Skeletal muscle tissue (tissue), 4 donors: ENCODE results near the gene KCND3. TPM values are rescaled to one million over a fixed set of nuclear protein-coding genes. Genes with fewer than 3 reads are reported as not detected.

Source experiments
- H3K27ac ChIP-seq: one replicate; pipeline ENCODE4 v1.7.0; 2013; ENCODE audit warnings: mild to moderate bottlenecking, low read depth, low read length, inconsistent platforms
- H3K27me3 ChIP-seq, 3 donors: one replicate each; pipeline ENCODE4 v1.7.0; 2013; ENCODE audit warnings: low read length in 3 of 3; ENCODE audit not compliant: control insufficient read depth in 3 of 3, insufficient read depth in 3 of 3
- H3K36me3 ChIP-seq, 3 donors: one replicate each; pipeline ENCODE4 v1.7.0; 2013; ENCODE audit warnings: low read length in 3 of 3; ENCODE audit not compliant: control insufficient read depth in 3 of 3, insufficient read depth in 3 of 3
- H3K4me1 ChIP-seq, 3 donors: one replicate each; pipeline ENCODE4 v1.7.0; 2013; ENCODE audit warnings: low read length in 3 of 3, mild to moderate bottlenecking in 3 of 3; ENCODE audit not compliant: control insufficient read depth in 3 of 3, insufficient read depth in 3 of 3
- H3K4me3 ChIP-seq, 3 donors: one replicate each; pipeline ENCODE4 v1.7.0; 2013; ENCODE audit warnings: low read length in 3 of 3
- H3K9ac ChIP-seq, 3 donors: one replicate each; pipeline ENCODE4 v1.7.0; 2013; ENCODE audit warnings: low read length in 3 of 3, mild to moderate bottlenecking in 3 of 3, moderate library complexity in 2 of 3, low read depth in 1 of 3
- H3K9me3 ChIP-seq, 3 donors: one replicate each; pipeline ENCODE4 v1.7.0; 2013; ENCODE audit warnings: low read length in 3 of 3; ENCODE audit not compliant: control insufficient read depth in 3 of 3
- total RNA-seq: library from RNA; depleted of rRNA; stranded (reverse); fragments of >200 nt; gene quantifications from one replicate; pipeline ENCODE4 v1.2.3, GENCODE V29; 2014
- donor health status: Osteomylitis.

KCND3 gene
- total RNA-seq, 1 donor from 2014 or later = 1.0 TPM

DNA sequence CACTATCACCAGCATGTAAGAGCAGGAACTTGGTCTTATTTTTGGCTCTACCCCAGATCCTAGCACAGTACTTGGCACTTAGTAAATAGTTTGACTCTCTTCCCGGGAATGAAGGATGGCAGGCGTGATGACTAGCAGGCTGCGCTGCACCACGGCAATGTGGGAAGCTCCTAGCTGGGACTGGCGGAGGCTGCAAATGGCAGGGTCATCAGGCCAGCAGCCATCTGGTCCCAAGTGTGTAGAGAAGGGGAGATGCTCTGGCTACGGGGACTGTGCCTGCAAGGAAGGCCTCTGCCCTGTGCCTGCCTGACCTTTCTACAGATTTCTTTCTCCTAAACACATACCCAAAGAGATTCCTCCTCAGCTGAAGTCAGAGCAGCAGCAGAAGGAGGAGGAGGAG is 95.0 kb downstream of the KCND3 start:
- H3K27me3 ChIP-seq = peaks cover 0 to 3% (median 2%) of the 10 kb centered on the region in 3 donors
- H3K27ac ChIP-seq = no peak overlapping the region
- no peaks in the 10 kb centered on the region for H3K4me1 ChIP-seq
- peaks cover 0 to 2% (median 0%) of the 10 kb centered on the region in 3 donors for H3K36me3 ChIP-seq
- H3K4me3 ChIP-seq = no peak overlapping the region
- no peak overlapping the region for H3K9ac ChIP-seq
- no peaks in the 10 kb centered on the region for H3K9me3 ChIP-seq

DNA sequence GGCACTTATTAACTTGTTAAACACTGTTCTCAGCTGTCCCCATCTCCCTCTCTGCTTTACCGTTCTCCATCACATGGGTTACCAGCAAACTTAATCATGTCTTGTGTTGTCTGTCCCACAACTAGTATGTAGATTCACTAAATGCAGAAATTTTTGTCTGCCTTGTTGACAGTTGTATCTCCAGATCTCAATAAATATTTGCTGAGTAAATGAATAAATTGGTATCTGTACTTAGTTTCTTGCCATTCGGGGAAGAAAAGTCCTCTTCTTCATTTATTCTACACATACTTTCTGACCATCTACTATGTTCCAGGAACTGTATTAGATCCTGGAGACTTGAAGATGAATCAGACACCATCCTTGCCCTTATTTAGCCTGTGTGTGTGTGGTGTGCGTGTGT is 97.9 kb downstream of the KCND3 start:
- Histone ChIP-seq H3K36me3 (no peaks in the 10 kb centered on the region), H3K9me3 (no peaks in the 10 kb centered on the region), H3K4me1 (peaks cover 0 to under 1% (median 0%) of the 10 kb centered on the region in 3 donors), H3K4me3 (no peak overlapping the region), H3K27ac (no peak overlapping the region), H3K27me3 (peaks cover 0 to 3% (median 2%) of the 10 kb centered on the region in 3 donors), H3K9ac (no peak overlapping the region)

DNA sequence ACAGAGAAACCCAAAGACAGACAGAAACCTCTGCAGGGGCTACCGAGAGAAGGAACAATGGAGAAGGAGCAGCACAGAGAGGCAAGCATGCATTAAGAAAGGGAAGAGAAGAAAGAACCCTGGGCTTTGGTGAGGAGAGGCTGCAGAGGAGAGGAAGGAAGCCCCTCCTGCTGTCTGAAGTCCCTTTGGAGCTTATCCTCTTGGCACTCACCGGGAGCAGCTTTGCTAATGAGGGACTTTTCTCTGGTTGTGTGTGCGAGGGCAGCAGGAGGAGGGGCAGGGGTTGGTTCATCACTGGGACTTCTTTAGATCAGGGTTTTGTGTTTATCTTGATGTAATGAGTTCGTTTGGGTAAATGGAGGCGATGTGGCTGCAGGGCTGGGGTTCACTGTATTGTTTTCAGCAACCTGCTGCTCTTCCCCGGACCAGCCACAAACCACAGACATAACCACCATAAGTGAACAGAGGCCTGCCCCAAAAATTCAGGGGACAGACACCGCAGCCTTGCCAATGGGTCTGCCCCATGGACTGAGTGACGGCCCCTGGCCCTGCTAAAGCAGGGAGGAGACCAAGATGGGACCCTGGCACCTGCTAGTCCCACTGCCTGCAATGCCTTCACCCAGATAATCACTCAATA is 100.6 kb downstream of the KCND3 start:
- Histone ChIP-seq H3K9me3 (no peaks in the 10 kb centered on the region), H3K9ac (no peak overlapping the region), H3K27ac (no peak overlapping the region), H3K27me3 (peaks cover 0 to 2% (median 0%) of the 10 kb centered on the region in 3 donors), H3K36me3 (no peaks in the 10 kb centered on the region), H3K4me3 (no peak overlapping the region), H3K4me1 (peaks cover 0 to 3% (median 3%) of the 10 kb centered on the region in 3 donors)

DNA sequence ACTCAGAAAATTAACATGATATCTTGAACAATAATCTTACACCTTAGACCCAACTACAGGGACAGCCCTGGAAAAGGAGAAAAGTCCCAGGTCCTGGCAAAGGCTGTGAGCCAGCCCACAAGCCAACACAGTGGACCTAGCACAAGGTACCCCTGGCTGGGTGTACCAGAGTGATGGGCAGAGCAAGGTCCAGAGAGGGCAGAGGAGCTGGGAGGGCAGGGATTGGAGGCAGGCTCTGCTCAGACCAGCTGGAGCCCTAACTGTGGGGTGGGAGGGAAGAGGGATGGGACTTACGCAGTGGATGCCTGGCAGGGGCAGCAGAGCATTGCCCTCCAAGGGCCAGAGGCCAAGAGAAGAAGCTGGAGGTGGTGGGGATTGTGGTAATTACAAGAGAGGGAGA is 101.6 kb downstream of the KCND3 start:
- peaks cover 0 to 9% (median 6%) of the 10 kb centered on the region in 3 donors for H3K4me1 ChIP-seq
- H3K9me3 ChIP-seq = no peaks in the 10 kb centered on the region
- H3K4me3 ChIP-seq = no peak overlapping the region
- H3K36me3 ChIP-seq = no peaks in the 10 kb centered on the region
- H3K27ac ChIP-seq = no peak overlapping the region
- no peak overlapping the region for H3K9ac ChIP-seq
- H3K27me3 ChIP-seq = peaks cover 0 to under 1% (median 0%) of the 10 kb centered on the region in 3 donors

DNA sequence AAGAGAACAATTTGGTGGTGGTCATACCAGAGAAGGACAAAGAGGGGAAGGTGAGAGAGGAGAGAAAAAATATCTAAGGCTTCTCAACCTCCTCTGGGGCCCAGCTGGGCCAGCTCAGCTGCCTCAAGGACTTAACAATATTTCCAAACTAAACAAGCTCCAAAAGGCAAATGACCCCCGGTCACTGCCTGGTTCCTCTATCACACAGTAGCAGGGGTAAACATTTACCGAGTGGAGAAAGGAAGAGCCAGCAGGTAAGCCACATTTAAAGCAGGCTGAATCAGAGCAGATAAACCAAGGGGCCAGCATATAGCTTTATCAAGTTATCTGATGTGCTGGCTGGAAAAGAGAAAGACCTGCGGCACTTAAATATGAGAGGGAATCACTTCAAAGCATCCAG is 102.1 kb downstream of the KCND3 start:
- H3K4me3 ChIP-seq = no peak overlapping the region
- H3K27me3 ChIP-seq = peaks cover 0 to 2% (median 0%) of the 10 kb centered on the region in 3 donors
- H3K9me3 ChIP-seq = no peaks in the 10 kb centered on the region
- no peak overlapping the region for H3K27ac ChIP-seq
- H3K9ac ChIP-seq = no peak overlapping the region
- no peaks in the 10 kb centered on the region for H3K36me3 ChIP-seq
- H3K4me1 ChIP-seq = peaks cover 0 to 14% (median 11%) of the 10 kb centered on the region in 3 donors

DNA sequence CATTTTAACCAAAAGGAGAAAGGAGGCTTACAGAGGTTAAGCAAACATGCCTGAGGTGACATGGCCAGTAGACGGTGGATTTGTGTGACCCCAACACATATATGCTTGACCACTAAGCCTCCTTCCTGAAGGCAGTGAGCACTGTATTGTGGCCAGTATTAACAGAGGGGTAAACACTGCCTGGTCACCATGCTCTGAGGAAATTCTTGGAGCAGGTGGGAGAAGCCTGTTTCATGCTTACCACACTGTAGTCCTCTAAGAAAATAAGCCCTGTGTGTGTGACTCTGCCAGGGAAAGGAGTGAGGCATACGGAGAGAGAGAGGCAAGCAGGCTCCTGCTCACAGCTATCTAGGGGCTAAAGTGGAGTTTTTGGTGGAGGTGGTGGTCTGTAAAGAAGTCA is 102.7 kb downstream of the KCND3 start:
- H3K27me3 ChIP-seq = peaks cover 0 to 4% (median 0%) of the 10 kb centered on the region in 3 donors
- no peaks in the 10 kb centered on the region for H3K9me3 ChIP-seq
- no peak overlapping the region for H3K9ac ChIP-seq
- H3K36me3 ChIP-seq = no peaks in the 10 kb centered on the region
- H3K4me1 ChIP-seq = peaks cover 2 to 20% (median 18%) of the 10 kb centered on the region in 3 donors
- no peak overlapping the region for H3K4me3 ChIP-seq
- no peak overlapping the region for H3K27ac ChIP-seq

DNA sequence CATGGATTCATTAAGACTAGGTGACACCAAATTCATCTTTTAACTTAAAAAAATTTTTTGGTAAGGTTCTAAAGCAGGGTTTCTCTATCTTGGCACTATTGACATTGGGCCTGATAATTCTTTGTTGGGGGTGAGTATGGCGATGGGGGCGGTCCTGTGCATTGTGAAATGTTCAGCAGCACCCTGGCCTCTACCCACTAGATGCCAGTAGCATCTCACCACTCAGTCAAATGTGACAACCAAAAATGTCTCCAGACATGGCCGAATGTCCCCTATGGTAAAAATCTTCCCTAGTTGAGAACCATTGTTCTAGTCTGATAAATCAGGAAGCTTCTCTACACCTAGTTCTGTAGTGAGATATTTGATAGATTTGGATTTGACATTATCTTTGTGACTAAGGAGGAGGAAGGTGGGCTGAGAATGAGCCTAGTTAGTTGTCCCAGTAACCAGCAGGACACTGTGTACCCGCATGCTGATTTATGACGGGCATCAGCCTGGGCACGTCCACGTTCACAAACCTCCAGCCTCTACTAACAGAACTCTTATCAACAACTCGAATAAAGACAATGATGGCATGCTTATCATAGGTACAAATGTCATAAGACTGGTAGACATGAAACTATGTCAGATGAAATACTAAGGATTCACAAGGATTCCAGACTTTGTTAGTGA is 104.6 kb downstream of the KCND3 start:
- Histone ChIP-seq H3K36me3 (no peaks in the 10 kb centered on the region), H3K4me3 (no peak overlapping the region), H3K9ac (no peak overlapping the region), H3K4me1 (peaks cover 15 to 33% (median 28%) of the 10 kb centered on the region in 3 donors), H3K9me3 (no peaks in the 10 kb centered on the region), H3K27me3 (peaks cover 0 to 4% (median 0%) of the 10 kb centered on the region in 3 donors), H3K27ac (no peak overlapping the region)

DNA sequence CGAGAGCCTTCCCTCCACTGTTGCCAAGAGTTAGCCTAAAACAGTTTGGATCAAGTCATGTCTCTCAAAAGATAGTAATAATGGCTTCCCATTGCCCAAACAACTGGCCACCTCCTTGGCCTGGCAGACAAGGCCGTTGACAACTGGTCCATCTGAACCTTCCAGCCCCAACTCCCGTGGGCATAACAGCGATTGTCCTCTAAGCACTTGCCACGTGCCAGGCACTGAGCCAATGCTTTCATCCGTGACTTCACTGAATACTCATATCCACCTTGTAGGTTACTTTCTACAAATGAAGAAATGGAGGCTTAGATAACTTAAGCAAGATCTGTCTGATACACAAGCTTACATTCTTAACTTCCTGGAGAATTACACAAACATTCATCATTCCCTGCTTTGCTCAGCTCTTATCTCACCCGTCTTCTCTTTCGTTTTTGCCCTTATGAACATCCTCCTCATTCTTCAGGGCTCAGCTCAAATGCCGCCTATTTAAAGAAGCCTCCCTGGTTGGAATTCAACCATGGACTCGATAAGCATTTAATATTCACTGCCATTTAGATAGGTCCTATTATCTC is 106.4 kb downstream of the KCND3 start:
- H3K27me3 ChIP-seq = peaks cover 0 to 4% (median 0%) of the 10 kb centered on the region in 3 donors
- H3K4me1 ChIP-seq = peaks cover 15 to 43% (median 30%) of the 10 kb centered on the region in 3 donors
- H3K36me3 ChIP-seq = no peaks in the 10 kb centered on the region
- H3K27ac ChIP-seq = no peak overlapping the region
- no peak overlapping the region for H3K4me3 ChIP-seq
- H3K9me3 ChIP-seq = no peaks in the 10 kb centered on the region
- no peak overlapping the region for H3K9ac ChIP-seq

DNA sequence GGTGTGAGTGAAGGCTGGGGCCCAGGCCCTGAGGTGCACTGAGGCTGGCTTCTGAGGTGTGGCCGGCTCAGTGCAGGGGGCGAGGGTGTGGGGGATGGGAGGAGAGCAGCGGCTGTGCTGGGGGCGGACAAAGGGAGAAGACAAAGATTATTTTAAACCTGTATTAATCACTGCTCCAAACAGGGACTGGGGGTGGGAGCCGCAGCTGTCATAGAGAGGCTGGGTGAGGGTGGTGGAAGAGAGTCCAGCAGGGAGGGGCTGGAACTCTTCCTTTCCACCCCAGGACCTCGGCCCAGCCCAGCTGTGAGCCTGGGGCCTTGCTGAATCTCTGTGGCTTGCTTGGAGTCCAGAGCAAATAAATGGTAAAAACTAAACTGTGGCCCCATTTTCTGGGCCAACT is 106.9 kb downstream of the KCND3 start:
- Histone ChIP-seq H3K27ac (no peak overlapping the region), H3K4me1 (peaks cover 15 to 46% (median 30%) of the 10 kb centered on the region in 3 donors)

More for the DNA sequence above, 106.9 kb downstream of the KCND3 start:
- Histone ChIP-seq H3K27me3 (peaks cover 0 to 4% (median 0%) of the 10 kb centered on the region in 3 donors), H3K9ac (no peak overlapping the region), H3K36me3 (no peaks in the 10 kb centered on the region), H3K9me3 (no peaks in the 10 kb centered on the region), H3K4me3 (no peak overlapping the region)
